Measurements from ENCODE around the gene ZNF865.

The ZNF865 gene

GRCh38 chr19:55659822-55660221 is 54.4 kb downstream of the ZNF865 start:
- Histone ChIP-seq H3K9me3 (ENCODE audit: insufficient read depth, low read depth, low read length) (no peaks in the 10 kb centered on the region), H3K9ac (ENCODE audit: low read depth, low read length) (0 out of 2 replicates have a peak overlapping the region, but pooled peaks have one; percentile 30), H3K4me1 (ENCODE audit: insufficient read depth, low read length) (peaks cover 18% of the 10 kb centered on the region), H3K27me3 (ENCODE audit: insufficient read depth, low read length) (no peaks in the 10 kb centered on the region), H3K4me3 (ENCODE audit: low read length) (no peak overlapping the region), H3K27ac (ENCODE audit: low read length) (no peak overlapping the region), H3K36me3 (ENCODE audit: insufficient read depth, low read depth, low read length) (peaks cover 72% of the 10 kb centered on the region)

GRCh38 chr19:55660404-55660803 is 55.0 kb downstream of the ZNF865 start:
- Histone ChIP-seq H3K36me3 (ENCODE audit: insufficient read depth, low read depth, low read length) (peaks cover 77% of the 10 kb centered on the region), H3K4me1 (ENCODE audit: insufficient read depth, low read length) (peaks cover 18% of the 10 kb centered on the region), H3K9me3 (ENCODE audit: insufficient read depth, low read depth, low read length) (no peaks in the 10 kb centered on the region), H3K27me3 (ENCODE audit: insufficient read depth, low read length) (no peaks in the 10 kb centered on the region), H3K27ac (ENCODE audit: low read length) (no peak overlapping the region), H3K4me3 (ENCODE audit: low read length) (no peak overlapping the region), H3K9ac (ENCODE audit: low read depth, low read length) (no peak overlapping the region)

DNA sequence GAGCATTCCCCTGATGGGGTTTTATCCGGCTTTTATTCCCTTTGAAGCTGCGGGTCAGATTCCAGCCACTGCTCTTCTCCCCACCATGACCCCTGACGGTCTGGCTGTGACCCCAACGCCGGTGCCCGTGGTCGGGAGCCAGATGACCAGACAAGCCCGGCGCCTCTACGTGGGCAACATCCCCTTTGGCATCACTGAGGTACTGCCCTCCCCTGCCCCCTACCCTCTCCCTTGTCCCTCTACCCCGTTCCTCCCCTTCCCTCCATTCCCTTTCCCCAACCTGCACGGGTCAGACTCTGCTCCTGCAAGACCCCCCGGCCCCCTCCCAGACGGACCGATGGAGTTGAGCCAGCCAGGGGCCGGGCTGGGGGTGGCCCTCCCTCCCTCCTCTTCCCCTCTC is 55.5 kb downstream of the ZNF865 start:
- Histone ChIP-seq H3K36me3 (ENCODE audit: insufficient read depth, low read depth, low read length) (peaks cover 83% of the 10 kb centered on the region), H3K4me1 (ENCODE audit: insufficient read depth, low read length) (peaks cover 18% of the 10 kb centered on the region)

DNA sequence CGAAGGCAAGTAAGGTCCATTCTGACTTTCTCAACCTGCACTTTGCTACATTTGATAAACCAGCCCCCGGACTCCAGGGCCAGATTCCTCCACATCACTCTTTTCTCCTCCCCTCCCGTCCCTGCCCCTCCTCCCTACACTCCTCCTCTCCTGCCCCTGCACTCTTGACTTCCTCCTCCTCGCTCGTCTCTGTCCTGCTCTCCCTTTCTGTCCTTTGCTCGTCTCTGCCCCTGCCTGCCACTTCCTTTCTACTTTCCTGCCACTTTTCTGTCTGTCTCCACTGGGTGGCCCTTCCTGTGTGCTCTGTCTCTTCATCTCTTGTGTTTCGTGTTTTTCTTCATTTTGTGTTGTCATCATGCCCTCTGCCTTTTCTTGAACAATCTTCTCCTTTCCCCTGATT is 56.4 kb downstream of the ZNF865 start:
- Histone ChIP-seq H3K9ac (ENCODE audit: low read depth, low read length) (no peak overlapping the region), H3K4me3 (ENCODE audit: low read length) (no peak overlapping the region), H3K9me3 (ENCODE audit: insufficient read depth, low read depth, low read length) (no peaks in the 10 kb centered on the region), H3K4me1 (ENCODE audit: insufficient read depth, low read length) (peaks cover 12% of the 10 kb centered on the region), H3K27ac (ENCODE audit: low read length) (no peak overlapping the region), H3K36me3 (ENCODE audit: insufficient read depth, low read depth, low read length) (peaks cover 88% of the 10 kb centered on the region), H3K27me3 (ENCODE audit: insufficient read depth, low read length) (no peaks in the 10 kb centered on the region)

More for the DNA sequence above, 55.5 kb downstream of the ZNF865 start:
- Histone ChIP-seq H3K4me3 (ENCODE audit: low read length) (no peak overlapping the region), H3K9ac (ENCODE audit: low read depth, low read length) (no peak overlapping the region), H3K27ac (ENCODE audit: low read length) (no peak overlapping the region), H3K27me3 (ENCODE audit: insufficient read depth, low read length) (no peaks in the 10 kb centered on the region), H3K9me3 (ENCODE audit: insufficient read depth, low read depth, low read length) (no peaks in the 10 kb centered on the region)

- Histone ChIP-seq H3K4me1 (ENCODE audit: insufficient read depth, low read length) (no peaks in the 10 kb centered on the region), H3K27me3 (ENCODE audit: insufficient read depth, low read length) (no peaks in the 10 kb centered on the region), H3K27ac (ENCODE audit: low read length) (no peak overlapping the region), H3K4me3 (ENCODE audit: low read length) (no peak overlapping the region), H3K36me3 (ENCODE audit: insufficient read depth, low read depth, low read length) (peaks cover 99% of the 10 kb centered on the region), H3K9ac (ENCODE audit: low read depth, low read length) (no peak overlapping the region), H3K9me3 (ENCODE audit: insufficient read depth, low read depth, low read length) (no peaks in the 10 kb centered on the region)
Observed at GRCh38 chr19:55663846-55664536, 58.5 kb downstream of the ZNF865 start.

DNA sequence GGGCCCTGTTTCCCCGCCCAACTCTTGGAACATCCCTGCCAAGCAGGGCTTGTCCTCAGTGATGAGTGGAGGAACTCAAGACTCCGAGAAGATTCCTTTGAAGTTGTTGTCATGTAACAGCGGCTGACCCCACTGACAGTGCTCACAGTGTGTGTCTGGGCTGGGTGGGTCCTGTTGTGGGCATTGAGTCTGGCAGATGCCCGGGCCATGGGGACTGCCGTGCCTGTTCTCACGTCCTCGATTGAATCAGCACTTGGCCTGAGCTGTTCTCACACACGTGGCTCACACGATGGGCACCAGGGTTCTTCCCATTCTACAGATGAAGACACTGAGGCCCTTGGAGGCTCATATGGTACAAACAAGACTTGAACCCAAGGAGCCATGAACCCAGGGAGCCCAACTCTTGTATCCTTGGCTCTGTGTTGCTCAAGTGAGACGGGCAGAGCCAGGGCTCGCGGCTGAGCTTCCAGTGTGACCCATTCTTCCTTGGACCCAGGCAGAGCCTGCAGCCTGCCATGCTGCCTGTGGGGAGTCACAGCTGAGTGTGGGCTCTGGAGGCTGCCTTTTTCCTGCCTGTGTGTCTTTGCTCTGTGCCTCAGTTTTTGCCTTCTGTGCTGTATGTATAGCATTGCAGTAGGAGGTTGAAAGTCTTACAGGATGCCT is 61.0 kb downstream of the ZNF865 start:
- Histone ChIP-seq H3K4me1 (ENCODE audit: insufficient read depth, low read length) (no peaks in the 10 kb centered on the region), H3K27me3 (ENCODE audit: insufficient read depth, low read length) (no peaks in the 10 kb centered on the region), H3K4me3 (ENCODE audit: low read length) (no peak overlapping the region), H3K9ac (ENCODE audit: low read depth, low read length) (no peak overlapping the region), H3K27ac (ENCODE audit: low read length) (no peak overlapping the region), H3K36me3 (ENCODE audit: insufficient read depth, low read depth, low read length) (peaks cover 95% of the 10 kb centered on the region), H3K9me3 (ENCODE audit: insufficient read depth, low read depth, low read length) (no peaks in the 10 kb centered on the region)
